ENCODE measurements around the gene PEMT. TPM values are rescaled to one million over a fixed set of nuclear protein-coding genes. Genes with fewer than 3 reads are reported as not detected.
A peak's percentile ranks its signal among the peaks of the same experiment; 100 is the strongest.

Gene PEMT
- total and polyA plus RNA-seq, 9 of the 15 experiments (the other 6 are each of a cell fraction or from before 2014, with no cell fraction given), result 1.4 to 36.4 (median 13.6) TPM

GRCh38 chr17:17508646-17509591, 82.6 kb downstream of the PEMT start:
- WGBS (ENCODE audit: insufficient coverage, low coverage, missing lambda C conversion rate), result 55% methylated on average over 23 of the region's 33 CpGs
- in situ Hi-C loops (cut with MboI) (loop anchor here (10.0 kb wide), 1 partner anchor 126 kb away; no protein-coding TSS in a partner anchor), intact Hi-C loops (cut with micrococcal nuclease) (no loop called here)
- DNase-seq (ENCODE audit: extremely low read depth in 1 of 4, low spot score in 3 of 4) (peak; percentile 54 to 71 (median 62)), ATAC-seq (peak; percentile 78), FAIRE-seq (peak; percentile 81)
- H3K27me3 ChIP-seq (ENCODE audit: control insufficient read depth in 2 of 2, insufficient read depth in 2 of 2, low read length in 2 of 2), result no peaks in the 10 kb centered on the region
- peak overlapping the region; percentile 52 for H3K4me2 ChIP-seq (ENCODE audit: insufficient read depth, low read length)
- H4K20me1 ChIP-seq (replicated peaks; ENCODE audit: control insufficient read depth, insufficient read depth, low read length), result no peaks in the 10 kb centered on the region
- no peaks in the 10 kb centered on the region for H3K79me2 ChIP-seq (ENCODE audit: control insufficient read depth, insufficient read depth, low read length)
- ChIA-PET CTCF (ENCODE audit: low intra/inter-chr PET ratio) (interaction anchor here (0.5 kb wide), 1 partner anchor 26 kb away, joined by 3 read pairs; no protein-coding TSS in a partner anchor), POLR2A (interaction anchor here (0.7 to 1.4 kb wide), 2 partner anchors 14 to 153 kb away, joined by 5 read pairs; no protein-coding TSS in a partner anchor)
- H3K4me3 ChIP-seq, result no peak overlapping the region
- peak overlapping the region in 1 of 2 experiments; percentile 76; a peak in 2 of 4 replicates for H3K9ac ChIP-seq (ENCODE audit: insufficient read depth in 1 of 2, low read depth in 2 of 2, low read length in 2 of 2)
- H3K27ac ChIP-seq (ENCODE audit: extremely low read depth, low read depth, low read length), result peak overlapping the region; percentile 41; the same call in 1 of the 3 replicates
- peaks cover 7% of the 10 kb centered on the region for H3K9me1 ChIP-seq (ENCODE audit: control insufficient read depth, insufficient read depth, low read length)
- H3K4me1 ChIP-seq (replicated peaks in 1 of 2; ENCODE audit: control insufficient read depth in 2 of 2, insufficient read depth in 2 of 2, low read length in 2 of 2), result peaks cover 14 to 62% of the 10 kb centered on the region in 2 experiments; a peak in 4 of 5 replicates
- peak; percentile 66 for TF ChIP-seq CBFA2T3 (IDR thresholded peaks at IDR 0.05)
- no peak for TF ChIP-seq E2F3 (CRISPR knock-in tag; IDR thresholded peaks at IDR 0.05)
- peak; percentile 18; the same call in 1 of the 2 replicates for TF ChIP-seq NCOR1 (IDR thresholded peaks at IDR 0.05)
- TF ChIP-seq BACH1 (tag; IDR thresholded peaks at IDR 0.05), result no peak
- TF ChIP-seq MCM7 (IDR thresholded peaks at IDR 0.05), result no peak
- peak; percentile 41; the same call in 1 of the 2 replicates for TF ChIP-seq STAT5A (IDR thresholded peaks at IDR 0.05; ENCODE audit: borderline replicate concordance, low read length)
- peak; percentile 58; the same call in 1 of the 2 replicates for TF ChIP-seq ZBTB33 (CRISPR knock-in tag; IDR thresholded peaks at IDR 0.05)
- TF ChIP-seq TFAP4 (CRISPR knock-in tag; IDR thresholded peaks at IDR 0.05; ENCODE audit: borderline replicate concordance), result peak; percentile 54; the same call in 1 of the 2 replicates
- TF ChIP-seq SIN3B (IDR thresholded peaks at IDR 0.05; ENCODE audit: low read depth), result no peak
- TF ChIP-seq ZNF551 (CRISPR knock-in tag; IDR thresholded peaks at IDR 0.05), result no peak
- TF ChIP-seq TCF3 (CRISPR knock-in tag; IDR thresholded peaks at IDR 0.05), result peak; percentile 62
- TF ChIP-seq ARID1B (IDR thresholded peaks at IDR 0.05), result peak; percentile 51; the same call in 1 of the 2 replicates
- peak; percentile 55 for TF ChIP-seq CBFA2T2 (conservative IDR thresholded peaks at IDR 0.05)
- peak; percentile 25; the same call in 1 of the 2 replicates for TF ChIP-seq RFX1 (IDR thresholded peaks at IDR 0.05)
- no peak for TF ChIP-seq ZNF644 (tag; IDR thresholded peaks at IDR 0.05; ENCODE audit: low read depth)
- H2AFZ ChIP-seq (ENCODE audit: low read depth, low read length), result no peak overlapping the region; the same call in 1 of the 2 replicates
- BruUV-seq (replicated peaks), result no TSS peak
- no peaks in the 10 kb centered on the region for H3K9me3 ChIP-seq (replicated peaks; ENCODE audit: control insufficient read depth, insufficient read depth, low read depth, low read length)
- H3K36me3 ChIP-seq (ENCODE audit: control insufficient read depth, insufficient read depth, low read length), result no peaks in the 10 kb centered on the region

Measured in K562 (cell line).